NCI-H146 (cell line): ENCODE measurements around the gene IL36RN.
A peak's percentile ranks its signal among the peaks of the same experiment; 100 is the strongest.

ENCODE experiments used
- DNase-seq: peaks from one replicate; lab custom pipeline; 2025; lab: John Stamatoyannopoulos, UW

IL36RN gene

DNA sequence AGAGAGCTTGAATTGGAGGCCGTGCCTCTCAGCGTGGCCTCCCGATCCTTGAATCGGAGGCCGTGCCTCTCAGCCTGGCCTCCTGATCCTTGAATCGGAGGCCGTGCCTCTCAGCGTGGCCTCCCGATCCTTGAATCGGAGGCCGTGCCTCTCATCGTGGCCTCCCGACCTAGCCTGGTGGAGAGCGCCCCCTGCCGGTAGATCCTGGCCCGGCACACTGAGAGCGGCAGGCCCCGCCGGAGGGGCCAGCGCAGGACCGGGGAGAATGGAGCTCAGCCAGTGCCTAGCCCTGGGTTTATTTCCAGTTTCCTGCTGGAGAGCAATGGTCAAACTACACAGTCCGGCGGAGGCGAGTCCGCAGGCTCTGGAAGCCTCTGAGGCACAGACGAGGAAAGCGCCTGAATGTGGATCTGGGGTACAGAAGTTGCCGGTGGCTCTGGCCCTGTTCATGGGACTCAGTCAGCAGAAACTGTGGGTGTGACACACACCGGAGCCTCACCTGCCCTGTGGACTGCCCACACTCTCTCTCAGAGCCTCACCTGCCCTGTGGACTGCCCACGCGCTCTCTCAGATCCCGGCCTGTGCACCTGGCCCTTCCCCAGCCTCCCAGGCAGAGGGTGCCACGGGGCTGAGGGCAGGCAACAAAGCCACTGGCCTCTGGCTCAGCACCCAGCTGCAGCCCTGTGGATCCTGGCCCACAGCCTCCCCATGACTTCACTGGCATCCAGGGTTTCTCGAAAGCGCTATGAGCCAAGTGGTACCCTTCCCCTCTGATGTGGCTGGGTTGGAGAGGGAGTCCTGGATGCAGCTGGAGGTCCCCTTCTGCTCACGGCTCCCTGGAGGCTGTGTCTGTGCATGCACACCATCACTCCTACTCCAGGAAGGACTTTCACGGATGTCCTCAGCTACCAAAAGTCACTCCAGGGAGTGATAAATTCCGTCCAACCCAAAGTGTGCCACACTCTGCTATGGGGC lies 7.8 kb upstream of the IL36RN start:
- DNase-seq, result no peak

DNA sequence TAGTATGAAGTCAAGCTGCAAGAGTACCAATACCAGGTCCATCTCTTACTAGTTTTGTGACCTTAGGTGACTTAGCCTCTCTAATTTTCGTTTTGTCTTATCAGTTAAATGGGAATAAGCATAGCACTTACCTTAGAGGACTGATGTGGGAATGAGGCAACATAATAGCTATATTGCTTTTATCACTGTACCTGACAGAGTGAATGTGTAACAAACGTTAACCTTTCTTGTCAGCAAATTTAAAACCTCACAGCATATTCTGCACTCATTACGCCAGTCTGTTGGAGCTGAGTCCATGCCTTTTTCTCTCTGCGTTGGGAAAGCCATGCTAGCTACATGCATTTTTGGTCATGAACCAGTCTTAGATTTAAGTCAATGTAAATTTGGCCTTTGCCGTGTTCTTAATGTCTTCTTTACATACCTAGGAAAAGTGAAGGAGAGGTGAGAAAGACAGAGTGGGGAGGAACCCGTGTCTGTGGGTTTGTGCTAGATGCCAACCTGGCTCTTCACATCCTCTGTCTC lies 6.5 kb upstream of the IL36RN start, which contains the start of gene IL36B:
TSS of gene IL36B (minus strand) at position 472 of the 522 bp plus-strand sequence.
- no peak for DNase-seq

DNA sequence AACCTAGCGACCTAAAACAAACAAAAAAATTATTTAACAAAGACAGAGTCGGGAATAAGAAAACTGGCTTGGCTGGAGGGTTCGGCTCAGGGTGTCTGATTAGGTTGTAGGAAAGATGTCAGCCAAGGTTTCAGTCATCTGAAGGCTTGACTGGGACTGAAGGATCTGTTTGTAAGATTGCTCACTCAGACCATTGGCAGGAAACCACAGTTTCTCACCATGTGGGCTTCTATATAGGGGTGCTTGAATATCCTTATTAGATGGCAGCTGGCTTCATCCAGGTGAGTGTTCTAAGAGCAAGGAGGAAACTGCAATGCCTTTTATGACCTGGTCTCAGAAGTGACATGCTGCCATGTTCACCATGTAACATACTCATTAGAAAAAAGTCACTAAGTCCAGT lies 5.3 kb upstream of the IL36RN start:
- no peak for DNase-seq

DNA sequence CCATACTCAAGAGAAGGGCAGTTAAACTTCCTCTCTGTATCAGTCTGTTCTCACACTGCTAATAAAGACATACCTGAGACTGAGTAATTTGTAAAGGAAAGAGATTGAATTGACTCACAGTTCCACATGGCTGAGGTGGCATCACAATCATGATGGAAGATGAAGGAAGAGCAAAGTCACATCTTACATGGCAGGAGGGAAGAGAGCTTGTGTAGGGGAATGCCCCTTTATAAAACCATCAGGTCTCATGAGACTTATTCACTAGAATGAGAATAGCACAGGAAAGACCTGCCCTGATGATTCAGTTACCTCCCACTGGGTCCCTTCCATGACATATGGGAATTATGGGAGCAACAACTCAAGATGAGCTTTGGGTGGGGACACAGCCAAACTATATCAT lies 4.9 kb upstream of the IL36RN start:
- DNase-seq, result no peak

DNA sequence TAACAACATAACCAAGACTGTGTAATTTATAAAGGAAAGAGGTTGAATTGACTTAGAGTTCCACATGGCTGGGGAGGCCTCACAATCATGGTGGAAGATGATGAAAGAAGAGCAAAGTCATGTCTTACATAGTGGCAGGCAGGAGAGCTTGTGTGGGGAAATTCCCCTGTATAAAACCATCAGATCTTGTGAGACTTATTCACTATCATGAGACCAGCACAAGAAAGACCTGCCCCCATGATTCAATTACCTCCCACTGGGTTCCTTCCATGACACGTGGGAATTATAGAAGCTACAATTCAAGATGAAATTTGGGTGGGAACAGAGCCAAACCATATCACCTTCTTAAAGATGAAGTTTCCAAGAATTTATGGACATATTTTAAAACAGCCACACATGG lies 2.5 kb upstream of the IL36RN start:
- DNase-seq, result no peak

DNA sequence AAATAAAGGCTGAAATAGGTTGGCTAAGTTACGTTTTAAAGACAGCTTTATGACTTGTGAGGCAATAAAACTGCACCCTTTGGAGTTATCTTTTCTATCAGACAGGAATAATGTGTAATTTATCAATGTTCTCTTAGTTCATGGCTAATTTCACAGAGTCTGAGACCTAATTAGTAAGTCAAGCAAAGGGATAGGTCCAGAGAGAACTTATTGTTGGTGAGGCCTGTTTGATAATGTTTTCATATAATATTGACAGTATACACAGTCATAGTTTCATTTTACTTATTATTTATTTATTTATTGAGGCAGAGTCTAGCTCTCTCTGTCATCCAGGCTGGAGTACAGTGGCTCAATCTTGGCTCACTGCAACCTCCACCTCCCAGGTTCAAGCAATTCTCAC lies 1.9 kb upstream of the IL36RN start:
- no peak for DNase-seq

DNA sequence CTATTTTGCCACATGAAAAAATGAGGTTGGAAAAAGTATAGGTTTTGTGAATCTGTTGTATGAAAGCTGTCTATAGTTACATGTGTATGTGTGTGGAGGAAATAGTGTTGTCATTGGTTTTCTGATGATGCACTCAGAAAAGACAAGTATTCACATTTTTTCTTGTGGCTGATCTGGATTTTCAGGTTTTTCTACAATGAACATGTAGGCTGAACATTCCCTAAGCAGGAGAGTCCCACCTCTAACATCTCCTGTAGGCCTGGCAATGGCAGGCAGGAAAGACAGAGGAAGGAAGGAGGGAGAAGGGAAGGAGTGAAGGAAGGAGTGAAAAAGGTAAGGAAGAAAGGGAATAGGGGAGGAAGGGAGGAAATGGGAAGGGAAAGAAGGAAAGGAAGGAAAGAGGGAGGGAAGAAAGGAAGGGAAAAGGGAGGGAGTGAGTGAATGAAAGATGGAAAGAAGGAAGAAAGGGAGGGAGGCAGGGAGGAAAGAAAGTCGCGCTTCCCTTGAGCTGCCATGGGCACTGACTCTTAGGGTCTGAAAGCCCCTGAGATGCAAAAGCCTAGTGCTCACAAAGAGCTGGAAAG lies 495 bp upstream of the IL36RN start:
- no peak for DNase-seq

DNA sequence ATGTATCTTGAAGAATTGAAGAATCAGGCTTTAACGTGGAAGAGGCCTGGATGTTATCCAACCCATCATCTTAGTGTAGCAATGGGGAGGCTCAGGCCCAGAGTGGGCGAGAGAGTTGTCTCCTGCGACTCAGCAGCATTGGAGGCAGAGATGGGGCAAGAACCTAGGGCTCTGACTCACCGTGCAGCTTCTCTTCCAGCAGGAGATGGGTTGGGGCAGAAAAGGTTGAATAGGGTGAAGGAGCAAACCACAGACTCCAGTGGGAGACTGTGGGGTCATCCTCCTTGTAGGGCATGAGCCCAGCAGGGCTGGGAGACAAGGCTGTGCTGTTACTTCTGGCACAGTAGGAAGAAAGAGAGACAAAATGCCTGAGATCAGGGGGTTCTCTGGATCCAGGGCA lies 1.4 kb downstream of the IL36RN start:
- no peak for DNase-seq

DNA sequence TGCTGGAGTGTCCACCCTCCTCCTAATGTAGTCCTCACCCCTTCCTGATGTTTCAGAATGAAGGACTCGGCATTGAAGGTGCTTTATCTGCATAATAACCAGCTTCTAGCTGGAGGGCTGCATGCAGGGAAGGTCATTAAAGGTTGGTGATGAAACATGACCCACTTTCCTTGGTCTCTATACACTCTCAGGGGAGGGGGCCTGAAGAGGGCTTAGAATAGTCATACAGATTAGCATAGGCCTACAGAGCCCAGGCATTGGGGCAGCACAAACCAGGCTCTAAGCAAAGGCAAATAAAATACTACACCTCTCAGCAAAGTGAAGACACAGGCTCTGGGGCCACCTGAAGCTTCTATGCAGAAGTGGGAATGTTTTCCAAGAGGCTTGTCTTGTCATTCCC lies 1.8 kb downstream of the IL36RN start:
- no peak for DNase-seq

DNA sequence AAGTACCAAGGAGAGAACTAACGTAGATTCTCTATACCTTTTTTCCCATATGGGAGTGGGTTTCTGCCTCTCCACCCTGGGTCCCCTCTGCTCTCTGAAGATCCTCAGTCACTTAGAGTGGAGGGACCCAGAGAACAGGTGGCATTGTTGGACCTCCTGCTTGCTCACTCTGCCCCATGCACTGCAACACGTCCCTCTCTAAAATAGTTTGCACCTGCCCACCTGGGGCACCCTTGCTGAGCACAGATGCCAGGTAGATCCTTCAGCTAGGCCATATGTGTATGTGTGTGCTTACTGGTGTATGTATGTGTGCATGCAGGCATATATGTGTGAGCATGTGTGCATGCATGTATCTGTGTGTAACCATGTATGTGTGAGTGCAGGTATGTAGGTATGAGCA lies 2.2 kb downstream of the IL36RN start:
- DNase-seq, result no peak

DNA sequence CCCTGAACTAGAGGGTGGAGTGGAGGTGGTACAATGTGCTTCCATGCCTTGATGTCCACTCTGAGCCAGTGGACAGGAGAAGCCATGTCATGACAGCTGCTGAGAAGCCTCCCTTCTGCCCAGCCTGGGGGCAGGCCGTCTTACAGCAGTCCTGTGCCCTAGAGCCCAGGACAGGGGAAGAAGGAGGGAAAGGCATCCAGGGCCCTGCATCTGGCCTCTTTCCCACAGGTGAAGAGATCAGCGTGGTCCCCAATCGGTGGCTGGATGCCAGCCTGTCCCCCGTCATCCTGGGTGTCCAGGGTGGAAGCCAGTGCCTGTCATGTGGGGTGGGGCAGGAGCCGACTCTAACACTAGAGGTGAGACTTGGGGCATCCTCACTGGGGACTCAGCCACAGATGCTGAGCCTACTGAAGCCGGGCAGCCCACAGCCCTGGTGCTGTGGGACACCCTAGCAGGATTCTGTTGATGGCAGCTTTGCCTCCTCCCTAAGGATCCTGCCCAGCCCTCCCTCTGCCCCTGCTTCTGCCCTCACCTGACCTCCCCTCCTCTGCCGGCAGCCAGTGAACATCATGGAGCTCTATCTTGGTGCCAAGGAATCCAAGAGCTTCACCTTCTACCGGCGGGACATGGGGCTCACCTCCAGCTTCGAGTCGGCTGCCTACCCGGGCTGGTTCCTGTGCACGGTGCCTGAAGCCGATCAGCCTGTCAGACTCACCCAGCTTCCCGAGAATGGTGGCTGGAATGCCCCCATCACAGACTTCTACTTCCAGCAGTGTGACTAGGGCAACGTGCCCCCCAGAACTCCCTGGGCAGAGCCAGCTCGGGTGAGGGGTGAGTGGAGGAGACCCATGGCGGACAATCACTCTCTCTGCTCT lies 3.1 kb downstream of the IL36RN start:
- no peak for DNase-seq

DNA sequence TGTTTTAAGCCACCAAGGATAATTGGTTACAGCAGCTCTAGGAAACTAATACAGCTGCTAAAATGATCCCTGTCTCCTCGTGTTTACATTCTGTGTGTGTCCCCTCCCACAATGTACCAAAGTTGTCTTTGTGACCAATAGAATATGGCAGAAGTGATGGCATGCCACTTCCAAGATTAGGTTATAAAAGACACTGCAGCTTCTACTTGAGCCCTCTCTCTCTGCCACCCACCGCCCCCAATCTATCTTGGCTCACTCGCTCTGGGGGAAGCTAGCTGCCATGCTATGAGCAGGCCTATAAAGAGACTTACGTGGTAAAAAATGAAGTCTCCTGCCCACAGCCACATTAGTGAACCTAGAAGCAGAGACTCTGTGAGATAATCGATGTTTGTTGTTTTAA lies 5.3 kb downstream of the IL36RN start:
- no peak for DNase-seq

DNA sequence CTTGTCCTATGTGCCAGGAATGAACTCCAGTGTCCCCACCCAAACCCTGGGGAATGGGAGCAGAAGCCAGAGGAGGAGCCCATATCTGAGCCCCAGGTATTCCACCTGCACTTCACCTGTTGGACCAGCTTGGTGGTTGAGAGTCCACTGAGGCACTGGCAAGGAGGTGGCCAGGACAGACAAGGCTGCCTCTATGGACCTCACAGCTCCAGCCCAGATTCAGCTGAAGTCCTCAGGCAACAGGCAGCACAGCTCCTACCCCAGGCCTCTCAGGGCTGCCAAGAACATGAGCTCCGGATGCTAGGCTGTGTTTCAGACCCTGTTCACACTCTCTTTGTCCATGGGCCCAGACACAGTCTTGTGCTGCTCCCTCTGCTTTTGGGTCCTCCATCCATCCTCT lies 5.9 kb downstream of the IL36RN start:
- no peak for DNase-seq

DNA sequence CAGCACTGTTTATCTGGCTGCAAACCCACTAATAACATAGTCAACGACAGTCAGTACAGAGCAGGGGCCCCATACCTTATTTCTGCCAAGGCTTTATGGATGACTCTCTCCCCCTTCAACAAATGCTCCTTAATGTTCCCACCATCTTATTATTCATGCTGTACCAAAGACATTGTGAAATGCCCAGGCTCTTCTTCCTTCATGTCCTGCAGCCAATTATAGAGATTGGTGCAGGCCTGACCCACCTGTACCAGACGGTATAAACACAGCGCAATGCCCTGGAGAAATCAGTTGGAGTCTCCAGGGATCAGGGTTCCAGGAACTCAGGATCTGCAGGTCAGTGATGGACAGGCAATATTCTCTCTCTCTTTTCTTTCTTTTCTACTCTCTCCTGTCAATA lies 8.7 kb downstream of the IL36RN start, which contains the start of gene IL1F10:
TSS of gene IL1F10 (plus strand) at position 290 of the 400 bp plus-strand sequence. CDS start 4,769 bp downstream, outside the sequence.
- DNase-seq, result no peak

DNA sequence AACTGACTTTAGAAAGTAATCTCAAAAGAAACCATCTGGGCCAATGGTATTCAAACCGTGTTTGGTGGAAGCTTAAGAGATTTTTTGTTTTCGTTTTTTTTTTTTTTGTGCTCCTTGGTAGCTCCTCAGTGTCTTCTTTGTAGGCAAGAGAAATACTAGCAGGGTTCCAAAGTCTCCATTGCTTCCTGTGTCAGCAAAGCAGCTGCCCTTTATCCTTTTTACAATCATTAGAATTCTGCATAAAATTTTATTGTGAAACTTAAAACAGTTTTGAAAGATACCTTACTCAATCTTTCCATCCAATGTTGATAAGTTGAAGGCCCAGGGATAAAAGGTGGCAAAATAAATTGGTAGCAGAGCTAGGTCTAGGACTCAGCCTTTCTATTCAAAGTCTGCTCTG lies 9.3 kb downstream of the IL36RN start:
- no peak for DNase-seq

DNA sequence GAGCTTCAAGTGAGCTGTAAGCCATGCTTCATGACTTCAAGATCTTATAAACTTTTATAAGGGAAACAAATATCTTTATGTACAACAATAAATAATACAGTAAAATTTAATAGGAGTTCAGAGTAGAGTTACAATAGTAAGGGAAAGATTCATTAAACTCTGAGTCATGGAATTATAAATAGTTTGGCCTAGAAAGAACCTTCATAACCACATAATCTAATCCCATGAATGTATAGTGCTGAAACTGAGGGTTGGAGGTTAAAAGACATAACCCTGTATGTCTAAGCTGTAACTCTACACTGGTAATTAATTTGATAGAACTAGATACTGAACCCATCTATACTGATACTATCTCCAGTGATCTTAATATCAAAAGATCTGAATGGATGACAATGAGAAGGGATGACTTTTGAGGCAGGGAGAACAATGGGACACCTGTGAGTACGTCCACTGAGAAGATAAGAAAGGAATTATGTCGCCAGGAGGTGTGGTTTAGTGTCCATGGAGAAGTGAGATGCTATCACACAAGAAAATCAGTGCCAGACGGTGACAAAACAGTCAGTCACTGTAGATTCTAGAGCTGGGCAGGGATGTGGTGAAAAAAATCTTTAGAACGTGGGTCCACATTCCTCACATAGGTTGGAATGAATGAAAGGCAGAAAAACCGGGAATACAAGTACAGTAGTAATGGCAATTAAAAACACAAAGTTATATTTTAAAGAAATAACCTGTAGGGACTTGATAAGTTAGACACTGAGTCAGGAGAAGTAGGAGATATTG lies 9.9 kb downstream of the IL36RN start:
- peak; percentile 11 for DNase-seq

DNA sequence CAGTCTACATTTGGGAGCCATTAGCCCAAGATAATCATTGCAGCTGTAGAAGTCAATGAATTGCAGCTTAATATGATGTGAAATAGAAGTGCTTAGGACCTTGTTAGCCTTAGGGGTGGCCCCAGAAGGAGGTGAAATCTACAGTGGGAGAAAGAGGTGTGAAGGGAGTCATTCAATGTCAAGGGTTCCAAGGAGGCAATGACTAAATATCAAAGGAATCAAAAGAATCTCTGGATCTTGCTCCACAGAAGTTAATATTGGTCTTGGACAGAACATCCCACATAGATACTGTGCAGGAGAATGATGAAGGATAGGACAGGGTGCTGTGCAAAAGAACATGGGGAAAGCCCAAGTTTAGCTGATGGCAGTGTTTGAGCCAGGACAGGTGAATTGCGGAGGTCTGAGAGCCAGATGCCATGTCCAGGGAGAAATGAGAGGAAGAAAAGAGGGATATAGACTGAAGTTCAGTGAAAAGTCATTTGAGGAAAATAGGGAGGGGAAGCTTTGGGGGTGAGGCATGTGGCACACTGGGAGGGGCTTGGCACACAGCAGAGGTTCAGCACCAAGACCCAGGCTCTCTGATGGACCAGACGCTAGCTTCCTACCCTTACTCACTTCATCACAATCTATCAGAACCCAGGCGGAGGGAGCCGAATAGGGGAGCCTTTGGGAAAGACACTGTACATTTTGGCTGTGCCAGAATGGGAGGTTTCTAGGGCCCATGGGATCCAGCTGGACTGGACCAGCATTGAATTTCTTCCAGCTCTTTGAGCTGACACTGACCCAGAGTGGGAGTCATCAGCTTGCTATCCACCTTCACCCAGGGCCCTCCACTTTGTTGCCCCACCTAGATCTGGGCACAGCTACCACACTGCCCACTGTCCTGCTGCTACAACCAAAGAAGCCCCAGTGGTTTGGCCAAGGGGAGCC lies 10.9 kb downstream of the IL36RN start:
- DNase-seq, result no peak

DNA sequence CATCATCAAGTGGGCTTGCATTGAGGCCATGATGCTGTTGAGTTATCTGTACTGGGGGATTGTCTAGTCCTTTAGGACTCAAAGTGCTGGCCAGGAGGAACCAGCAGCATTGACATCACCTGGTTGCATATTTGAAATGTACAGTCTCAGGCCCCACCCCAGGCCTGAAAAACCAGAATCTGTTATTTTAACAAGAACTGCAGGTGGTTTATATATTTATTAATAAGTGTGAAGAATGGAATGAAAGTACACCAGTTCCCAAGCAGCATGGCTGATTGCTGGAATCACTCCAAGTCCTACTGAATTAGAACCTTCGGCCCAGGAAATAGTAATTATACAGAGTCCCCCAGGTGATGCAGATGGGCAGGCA lies 11.6 kb downstream of the IL36RN start:
- DNase-seq, result no peak

DNA sequence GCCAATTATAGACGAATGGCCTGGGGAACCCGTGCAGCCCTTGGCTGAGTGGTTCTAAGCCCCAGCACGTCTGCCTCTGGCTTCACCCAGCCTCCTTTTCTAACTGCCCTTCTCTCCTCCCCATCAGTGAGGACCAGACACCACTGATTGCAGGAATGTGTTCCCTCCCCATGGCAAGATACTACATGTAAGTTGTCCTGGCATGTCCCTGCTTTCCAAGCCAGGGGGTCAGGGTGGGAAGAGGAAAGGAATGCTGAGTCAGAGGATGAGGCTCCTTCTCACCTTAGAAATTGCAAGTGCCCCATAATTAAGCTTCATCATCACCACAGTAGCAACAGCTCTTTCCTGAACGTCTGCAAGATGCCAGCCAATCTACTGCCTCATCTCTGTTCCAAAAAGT lies 13.6 kb downstream of the IL36RN start:
- no peak for DNase-seq

DNA sequence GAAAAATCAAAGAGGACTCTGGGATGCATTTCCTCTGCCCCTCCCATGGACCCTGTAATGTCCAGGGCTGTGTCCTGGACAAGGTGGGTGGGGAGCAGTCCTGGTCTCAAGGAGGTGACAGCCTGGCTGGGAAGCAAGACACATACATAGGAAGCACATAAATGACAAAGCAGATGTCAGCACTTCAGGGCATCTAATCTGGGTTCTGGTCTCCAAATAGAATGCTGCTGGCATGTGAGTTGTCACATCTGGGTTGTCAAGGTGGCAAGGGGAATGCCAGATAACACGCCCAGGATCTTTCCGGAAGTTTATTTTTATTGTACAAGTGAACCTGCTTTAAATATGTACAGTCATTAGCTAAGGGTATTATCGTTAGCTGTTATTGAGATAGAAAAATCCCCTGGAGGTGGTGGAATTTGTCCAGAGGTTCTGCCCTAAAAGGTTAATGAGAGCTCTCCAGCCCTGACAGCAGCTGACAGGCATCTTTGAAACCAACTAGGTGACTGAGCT lies 14.4 kb downstream of the IL36RN start:
- DNase-seq, result no peak
